Measurements from ENCODE around the gene RARA.
A peak's percentile ranks its signal among the peaks of the same experiment; 100 is the strongest.

The RARA gene

DNA sequence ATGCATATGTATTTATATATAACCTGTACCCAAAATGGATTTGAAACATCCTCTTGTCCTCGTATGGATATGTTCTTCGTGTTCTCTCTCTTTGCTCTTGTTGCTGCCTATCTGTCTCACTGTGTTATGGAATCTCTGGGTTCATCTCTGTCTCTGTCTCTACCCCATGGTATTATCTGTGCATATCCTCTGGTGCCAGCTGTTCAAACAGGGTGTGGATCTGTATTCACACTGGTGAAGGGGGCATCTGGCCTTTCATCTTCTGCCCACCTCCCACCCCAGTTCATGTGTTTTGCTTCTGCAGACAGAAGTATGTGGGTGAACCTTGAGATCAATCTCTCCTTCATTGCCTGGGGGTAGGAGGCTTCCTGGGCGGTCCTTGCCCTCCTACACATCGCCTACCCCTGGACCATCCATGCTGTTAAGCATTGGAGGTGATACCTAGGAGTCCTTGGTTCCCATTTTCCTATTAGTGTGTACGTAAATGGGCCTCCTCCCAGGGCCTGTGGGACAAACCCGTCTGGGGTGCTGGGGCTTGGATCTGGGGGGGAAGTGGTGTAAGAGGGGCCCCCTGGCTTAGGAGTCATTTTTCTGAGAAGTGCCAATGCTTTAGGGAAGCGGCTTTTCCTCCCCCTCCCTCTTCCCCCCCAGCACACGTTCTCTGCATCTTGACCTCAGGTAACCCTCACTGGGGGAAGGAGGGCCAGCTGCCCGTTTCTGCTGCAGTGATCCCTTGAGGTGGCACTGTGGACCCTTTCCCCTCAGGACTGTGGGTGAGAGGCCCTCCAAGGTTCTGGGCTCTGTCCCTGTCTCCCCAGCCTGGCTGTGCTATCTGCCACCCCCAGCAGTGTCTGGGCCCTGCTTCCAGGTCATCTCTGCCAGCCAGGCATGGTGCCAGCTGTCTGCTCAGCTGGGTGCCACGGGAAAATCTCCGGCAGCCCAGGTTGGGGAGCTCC lies 21.1 kb downstream of the RARA start:
- DNase-seq (ENCODE audit: low spot score), result no peak

DNA sequence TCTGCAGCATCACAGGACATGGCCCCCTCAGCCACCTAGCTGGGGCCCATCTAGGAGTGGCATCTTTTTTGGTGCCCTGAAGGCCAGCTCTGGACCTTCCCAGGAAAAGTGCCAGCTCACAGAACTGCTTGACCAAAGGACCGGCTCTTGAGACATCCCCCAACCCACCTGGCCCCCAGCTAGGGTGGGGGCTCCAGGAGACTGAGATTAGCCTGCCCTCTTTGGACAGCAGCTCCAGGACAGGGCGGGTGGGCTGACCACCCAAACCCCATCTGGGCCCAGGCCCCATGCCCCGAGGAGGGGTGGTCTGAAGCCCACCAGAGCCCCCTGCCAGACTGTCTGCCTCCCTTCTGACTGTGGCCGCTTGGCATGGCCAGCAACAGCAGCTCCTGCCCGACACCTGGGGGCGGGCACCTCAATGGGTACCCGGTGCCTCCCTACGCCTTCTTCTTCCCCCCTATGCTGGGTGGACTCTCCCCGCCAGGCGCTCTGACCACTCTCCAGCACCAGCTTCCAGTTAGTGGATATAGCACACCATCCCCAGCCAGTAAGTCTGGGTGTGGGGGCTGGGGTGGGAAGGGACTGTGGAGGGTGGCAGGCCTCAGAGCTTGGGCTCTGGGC lies 22.0 kb downstream of the RARA start:
- DNase-seq (ENCODE audit: low spot score), result no peak

DNA sequence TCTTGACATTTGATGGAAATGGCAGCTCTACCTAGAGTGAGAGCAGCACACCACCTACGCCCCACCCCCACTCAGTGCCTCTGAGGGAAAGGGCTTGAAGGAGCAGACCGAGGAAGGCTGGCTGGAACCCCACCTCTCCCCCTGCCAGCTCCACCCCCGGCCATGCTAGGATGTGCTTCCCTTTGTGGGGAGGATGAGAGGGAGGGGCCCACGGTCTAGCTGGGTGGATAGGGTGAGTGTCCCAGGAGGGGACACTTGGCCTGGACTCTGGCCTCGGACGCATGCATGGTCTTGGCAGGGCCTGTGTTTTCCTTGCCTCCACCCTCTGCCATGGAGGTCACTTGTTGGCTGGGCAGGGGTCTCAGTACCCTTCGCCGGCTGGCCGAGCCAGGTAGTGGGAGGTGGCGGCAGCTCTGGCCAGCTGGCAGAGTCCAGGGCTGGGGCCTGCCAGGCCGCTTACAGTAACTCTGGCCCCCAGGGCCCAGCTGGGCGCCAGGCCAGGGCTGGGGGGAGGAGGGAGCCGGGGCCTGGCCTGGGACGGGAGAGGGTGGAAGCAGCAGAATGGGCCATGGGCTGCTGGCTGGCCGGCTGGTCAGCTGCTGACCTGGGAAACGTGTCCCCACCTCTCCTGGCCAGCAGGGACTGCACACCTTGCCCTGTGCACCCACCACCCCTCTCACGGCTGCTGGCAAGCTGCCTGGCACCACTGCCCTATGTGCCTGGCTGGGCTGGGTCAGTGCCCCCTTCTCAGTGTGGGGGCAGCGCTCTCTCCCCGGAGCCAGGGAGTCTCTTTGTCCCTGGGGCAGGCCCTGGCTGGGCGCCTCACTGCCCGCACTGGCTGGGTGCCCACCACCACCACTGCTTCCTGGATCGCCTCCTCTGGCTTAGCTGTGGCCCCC lies 23.0 kb downstream of the RARA start:
- no peak for DNase-seq (ENCODE audit: low spot score)

DNA sequence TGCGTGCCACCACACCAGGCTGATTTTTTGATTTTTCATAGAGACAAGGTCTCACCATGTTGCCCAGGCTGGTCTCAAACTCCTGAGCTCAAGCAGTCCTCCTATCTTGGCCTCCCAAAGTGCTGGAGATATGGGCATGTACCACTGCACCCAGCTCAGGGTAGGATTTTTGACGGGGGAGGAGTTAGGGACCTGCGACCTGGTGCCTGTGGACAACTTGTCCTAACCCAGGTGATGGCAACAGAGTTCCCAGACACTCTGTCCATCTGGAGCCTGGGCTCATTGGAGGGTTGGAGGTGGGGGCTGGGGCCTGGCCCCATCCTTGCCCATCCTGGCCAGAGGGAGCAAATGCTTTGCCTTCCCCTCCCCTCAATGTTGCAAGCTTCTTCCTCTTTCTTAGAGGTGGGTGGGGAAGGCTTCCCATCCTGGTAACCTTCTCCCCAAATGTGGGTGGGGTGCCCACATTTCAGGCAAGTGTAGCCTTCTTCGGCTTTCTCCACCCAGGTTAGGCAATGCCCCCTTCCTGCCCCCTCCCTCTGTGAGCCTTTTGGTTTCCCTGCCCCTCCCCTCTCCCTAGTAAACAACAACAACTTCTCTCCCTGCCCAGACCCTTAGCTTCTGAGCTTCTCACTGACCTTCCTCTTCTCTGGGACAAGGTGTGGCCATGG lies 24.9 kb downstream of the RARA start:
- no peak for DNase-seq (ENCODE audit: low spot score)

DNA sequence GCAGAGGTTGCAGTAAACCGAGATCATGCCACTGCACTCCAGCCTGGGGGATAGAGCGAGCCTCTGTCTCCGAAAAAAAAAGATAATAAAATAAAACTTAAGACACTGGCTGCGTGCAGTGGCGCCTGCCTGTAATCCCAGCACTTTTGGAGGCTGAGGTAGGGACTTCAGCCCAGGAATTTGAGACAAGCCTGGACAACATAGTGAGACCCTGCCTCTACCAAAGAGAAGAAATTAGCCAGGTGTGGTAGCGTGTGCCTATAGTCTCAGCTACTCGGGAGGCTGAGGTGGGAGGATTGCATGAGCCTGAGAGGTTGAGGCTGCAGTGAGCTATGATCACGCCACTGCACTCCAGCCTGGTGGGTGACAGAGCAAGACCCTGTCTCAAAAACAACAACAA lies 26.6 kb downstream of the RARA start:
- DNase-seq (ENCODE audit: low spot score), result no peak

DNA sequence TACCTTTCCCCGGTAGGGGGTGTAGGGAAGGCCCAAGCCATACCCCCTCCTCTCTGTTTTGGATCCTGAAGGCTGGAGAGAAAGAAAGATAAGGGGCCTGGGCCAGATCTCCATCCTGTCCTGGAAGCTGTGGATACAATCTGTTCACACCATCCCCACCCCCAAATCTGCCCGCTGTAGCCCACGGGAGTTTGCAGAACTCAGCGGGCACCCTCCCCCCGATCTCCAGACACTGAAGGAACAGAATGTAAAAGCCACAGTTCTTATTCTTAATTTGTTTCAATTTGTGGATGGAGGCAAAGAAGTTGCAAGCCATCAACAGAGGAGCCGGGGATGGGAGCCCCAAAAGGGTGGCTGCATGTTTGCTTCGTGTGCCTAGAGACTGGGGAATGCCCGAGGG lies 28.4 kb downstream of the RARA start:
- no peak for DNase-seq (ENCODE audit: low spot score)

DNA sequence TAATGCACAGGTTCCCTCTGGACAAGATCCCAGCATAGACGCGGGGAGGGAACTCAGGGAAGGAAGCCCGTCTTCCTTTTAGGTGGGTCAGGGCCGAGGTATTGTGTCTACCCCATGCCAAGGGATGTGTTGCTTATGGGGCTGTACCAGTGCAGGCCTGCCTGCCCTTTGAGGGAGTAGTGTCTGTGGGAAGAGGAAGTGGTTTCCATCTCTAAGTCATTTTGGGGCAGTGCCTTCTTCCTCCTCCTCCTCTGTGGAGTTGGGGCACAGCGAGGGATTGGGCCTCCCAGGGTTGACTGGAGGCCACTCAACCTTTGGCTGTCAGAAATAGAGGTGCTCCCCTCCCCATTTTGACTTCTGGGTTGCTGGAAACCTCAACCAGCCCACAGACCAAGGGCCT lies 29.1 kb downstream of the RARA start:
- no peak for DNase-seq (ENCODE audit: low spot score)

DNA sequence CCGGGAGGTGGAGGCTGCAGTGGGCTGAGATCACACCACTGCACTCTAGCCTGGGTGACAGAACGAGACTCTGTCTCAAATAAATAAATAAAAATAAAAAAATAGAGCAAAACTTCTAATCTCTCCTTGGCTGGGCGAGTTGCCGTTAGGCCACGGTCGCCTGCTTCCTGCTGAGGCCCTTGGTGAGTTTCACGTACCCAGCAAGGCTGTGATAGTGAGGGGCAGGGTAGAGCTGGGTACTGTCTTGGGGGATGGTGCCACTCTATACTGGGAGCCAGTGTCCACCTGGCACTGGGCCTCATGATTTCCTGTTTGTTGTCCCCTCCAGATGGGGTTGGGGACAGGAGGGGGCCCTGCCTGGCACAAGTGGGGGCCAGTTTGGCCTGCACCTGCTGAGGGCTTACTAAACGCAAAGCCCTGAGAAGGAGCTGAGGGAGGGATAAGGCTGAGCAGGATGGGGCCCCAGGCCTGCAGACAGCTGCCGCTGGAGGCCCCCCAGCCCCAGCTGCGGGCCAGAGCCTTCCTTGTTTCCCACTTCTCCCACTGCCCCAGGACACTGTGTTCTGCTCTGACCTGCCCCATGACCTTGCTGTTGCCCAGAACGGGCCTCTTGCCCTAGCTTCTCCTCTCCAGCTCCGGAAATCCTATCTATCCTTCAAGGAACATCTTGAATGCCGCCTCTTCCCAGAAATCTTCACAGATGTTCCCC lies 30.1 kb downstream of the RARA start:
- no peak for DNase-seq (ENCODE audit: low spot score)

DNA sequence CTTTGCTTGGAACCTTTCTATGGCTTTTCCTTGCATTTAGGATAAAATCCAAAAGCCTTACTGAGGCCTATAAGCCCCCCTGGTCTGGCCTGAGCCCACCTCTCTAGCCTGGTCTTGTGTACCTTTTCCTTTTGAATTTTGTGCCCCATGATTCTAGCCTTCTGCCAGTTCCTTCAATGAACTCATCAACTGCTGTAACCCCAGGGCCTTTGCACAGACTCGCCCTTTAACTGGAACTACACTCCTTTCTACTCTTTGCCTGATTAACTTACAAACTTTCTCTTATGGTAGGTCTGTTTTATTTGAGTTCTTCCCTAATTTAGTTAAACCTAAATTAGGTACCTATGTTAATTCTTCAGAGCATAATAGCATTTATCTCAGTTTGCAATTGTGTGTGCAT lies 31.3 kb downstream of the RARA start:
- no peak for DNase-seq (ENCODE audit: low spot score)

DNA sequence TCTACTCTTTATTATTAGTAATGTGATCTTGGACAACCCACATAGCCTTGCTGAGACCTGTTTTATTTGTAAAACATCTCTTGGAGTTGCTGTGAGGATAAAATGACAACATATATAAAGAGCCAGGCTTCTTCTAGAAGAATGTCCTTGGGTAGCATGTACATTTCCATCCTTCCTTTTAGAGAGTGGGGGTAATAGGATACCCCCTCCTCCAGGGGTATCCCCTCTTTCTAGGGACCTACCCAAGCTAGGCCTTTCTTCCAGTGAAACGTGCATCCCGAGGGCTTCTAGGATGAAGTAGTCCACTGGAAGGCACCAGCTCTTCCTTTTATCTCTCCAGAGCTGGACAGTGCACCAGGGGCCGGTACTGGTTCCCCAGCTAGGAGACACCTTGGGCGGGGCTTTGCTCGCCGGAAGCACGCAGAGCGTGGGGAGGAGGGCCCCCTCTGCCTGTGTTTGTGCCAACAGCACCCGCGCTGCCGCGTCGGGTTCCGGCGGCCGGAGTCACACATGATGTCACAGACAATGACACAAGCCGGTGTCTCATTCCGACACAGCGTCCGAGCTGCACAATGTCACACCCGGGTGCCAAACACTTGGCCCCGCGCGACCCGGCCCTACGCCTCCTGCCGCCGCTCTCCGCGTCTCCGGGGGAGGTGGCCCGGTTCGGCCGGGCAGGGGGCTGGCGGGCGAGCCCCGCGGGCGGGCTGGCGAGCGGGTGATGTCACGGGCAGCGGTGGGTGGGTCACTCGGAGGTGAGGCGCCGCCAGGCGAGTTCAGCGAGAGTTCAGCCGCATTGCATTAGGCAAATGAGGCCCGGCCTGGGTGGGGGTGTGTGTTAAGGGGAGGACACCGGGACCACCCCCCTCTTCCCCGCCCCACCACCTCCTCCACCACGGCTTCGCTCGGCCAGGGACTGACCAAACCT lies 32.2 kb downstream of the RARA start:
- DNase-seq (ENCODE audit: low spot score), result peak; percentile 84

DNA sequence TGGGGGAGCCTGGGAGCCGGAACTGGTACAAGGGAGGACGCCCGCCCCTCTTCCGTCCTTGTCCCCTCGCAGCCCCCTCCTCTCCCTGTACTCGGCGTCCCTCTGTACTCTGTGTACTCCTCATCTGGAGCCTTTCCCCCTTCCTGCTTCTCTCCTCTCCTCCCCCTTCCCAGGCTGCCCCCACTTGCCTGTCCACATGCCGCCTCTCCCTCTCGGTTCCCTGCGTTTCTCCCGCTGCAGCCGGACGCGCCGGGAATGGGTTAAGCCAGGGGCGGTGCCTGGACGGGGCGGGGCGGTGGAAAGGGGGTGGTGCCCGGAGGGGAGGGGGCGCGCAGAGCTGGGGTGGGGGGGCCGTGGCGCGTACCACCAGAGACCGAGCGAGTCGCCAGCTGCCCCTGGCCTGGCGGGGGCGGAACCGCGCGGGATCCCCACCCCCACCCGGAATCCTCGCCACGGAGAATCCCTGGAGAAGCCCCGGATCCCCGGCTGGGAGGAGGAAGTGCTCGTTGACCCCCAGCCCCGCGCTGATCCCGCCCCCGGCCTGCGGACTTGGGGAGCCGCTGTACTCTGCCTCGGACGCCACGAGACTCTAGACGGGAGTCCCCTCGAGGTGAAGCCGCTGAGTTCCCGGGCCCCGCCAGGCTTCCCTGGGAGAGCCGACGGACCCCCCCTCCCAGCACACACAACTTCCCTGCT lies 33.0 kb downstream of the RARA start:
- DNase-seq (ENCODE audit: low spot score), result no peak

DNA sequence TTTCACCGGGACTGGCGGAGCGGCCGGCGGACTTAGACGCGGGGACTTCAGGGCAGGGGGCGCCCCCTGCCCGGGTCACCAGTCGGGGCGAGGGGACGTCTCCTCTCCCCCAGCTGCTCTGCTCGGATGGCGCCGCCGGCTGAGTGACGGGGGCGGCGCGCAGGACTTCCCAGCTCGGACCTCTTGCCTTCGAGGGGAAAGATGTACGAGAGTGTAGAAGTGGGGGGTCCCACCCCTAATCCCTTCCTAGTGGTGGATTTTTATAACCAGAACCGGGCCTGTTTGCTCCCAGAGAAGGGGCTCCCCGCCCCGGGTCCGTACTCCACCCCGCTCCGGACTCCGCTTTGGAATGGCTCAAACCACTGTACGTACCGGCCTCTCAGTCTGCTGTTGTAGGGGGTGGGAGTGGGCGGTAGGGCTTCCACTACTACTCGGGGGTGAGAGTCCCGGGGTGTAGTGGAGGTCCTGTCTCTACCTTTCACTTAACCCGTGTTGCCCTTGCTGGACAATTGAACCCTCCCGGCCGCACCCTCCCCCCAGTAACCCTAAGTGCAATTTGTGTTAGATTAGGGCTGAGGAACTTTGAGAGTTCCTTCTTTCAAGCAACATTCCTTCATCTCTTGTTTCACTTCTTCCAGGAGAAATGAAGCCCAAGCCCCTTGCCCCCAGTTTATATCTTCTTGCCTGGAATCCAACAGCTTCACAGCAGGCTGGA lies 33.7 kb downstream of the RARA start:
- no peak for DNase-seq (ENCODE audit: low spot score)

DNA sequence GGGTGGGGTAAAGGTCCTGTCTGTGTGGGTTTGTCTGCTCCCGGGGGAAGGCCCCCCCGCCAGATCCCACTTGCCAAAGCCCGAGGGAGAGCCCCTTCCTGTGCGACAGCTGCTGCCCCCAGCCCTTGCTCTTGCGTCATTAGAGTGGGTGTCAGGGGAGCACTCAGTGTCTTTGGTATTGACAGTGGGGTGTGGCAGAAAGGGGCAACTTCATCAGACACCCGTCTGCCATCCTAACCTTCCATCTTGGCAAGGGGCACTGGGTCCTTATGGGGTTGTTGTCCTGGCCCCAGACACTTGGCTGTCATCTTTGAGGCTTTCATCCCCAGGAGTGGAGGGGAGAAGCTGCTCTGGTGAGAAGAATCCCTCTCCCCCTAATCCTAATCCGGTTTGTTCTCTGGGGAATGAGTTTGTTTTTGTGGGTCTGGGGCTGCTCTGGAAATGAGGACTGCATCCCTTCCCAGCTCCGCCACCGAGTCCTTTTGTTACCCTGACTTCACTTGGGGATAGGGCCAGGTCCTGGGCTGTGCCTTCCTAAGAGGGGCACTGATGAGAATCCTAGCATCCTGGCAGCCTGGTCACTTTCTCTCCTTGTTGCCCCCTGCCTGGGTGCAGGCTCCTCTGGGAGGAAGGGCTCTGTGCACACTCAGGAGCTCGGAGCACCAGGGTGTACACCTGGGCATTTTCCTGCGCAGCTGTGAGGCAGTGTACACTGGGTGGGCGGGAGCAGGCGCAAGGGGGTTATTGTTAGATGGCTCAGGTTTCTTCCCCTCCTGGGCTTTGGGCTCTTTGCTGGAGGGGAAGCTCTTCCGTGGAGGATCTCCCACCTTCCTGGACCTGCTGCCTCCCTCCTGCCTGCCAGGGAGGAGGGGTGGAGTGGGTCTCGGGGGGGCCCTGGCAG lies 34.5 kb downstream of the RARA start:
- DNase-seq (ENCODE audit: low spot score), result no peak

DNA sequence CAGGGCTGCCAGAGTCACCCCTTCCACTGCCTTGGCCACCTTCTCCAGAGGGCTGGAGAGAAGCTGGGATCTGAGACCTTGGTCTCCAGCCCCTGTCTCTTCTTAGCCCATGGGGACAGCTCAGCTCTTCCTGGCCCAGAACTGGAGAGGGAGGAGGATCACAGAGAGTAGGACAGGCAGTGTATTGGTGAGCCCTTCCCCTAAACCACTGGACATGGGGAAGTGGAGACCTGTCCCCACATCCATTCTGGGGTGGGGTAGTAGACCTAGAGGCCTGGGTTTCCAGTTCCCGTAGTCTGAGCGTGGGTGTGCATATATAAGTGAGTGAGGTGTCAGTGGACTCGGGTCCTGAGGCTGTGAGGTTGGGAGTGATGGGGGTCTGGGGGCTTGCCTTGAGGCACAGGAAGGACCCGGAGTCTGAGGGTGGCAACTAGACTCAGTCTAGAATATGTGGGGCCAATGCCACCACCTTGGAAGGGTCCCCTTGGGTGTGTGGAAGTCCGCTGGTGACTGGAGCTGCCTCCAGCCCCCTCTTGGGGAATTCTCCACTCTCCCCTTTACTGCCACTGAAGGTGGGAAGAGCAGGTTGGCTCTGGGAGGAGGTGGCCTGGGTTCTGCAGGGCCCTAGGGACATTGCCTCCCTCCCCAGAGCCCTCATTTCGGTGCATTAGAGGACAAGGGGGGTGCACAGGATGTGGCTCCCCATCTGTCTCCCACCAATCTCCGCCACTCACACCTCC lies 35.6 kb downstream of the RARA start:
- no peak for DNase-seq (ENCODE audit: low spot score)

DNA sequence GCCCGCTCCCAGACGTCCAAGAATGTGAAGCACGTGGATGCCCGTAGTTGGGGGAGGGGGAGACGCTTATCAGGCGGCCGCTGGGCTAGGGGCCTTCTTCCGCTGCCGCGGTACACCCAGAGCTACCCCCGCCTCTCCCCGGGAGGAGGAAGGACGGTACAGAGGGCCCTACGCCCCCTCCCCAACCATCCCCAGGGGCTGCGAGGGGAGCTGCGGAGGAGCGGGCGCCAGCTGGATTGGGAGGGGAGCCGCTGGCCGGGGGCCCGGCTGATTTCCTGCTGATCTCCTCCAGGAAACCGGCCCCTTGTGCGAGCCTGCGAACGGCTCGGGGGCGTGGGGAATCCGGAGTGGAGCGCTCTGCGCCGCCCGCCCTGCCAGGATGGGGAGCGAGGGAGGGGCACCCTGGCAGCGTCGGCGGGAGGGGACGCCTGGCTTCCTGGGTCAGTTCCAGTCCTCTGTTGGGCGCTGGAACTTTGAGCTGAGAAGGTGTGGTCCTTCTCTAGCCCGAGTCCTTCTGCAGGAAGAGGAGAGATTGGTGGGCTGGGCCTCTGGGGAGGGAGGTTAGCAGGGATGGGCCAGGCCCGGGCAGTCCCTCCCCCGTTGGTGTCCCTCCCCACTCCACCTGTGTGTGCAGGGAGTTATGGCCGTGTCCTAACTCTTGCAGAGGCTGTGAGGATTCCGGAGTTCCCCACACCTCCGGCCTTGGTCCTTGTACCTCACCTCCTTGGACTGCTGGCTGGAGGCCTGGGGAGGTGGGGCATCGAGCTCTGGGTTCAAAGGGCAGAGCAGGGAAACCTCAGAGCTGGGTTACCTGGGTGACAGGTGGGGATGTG lies 36.4 kb downstream of the RARA start:
- DNase-seq (ENCODE audit: low spot score), result no peak
